GM18507 (cell line): ENCODE measurements around the gene RHOJ.

Source experiments
- DNase-seq: peaks from one replicate; pipeline ENCODE4 v3.0.0; 2011; ENCODE audit warnings: low read depth; ENCODE audit not compliant: insufficient read length; ENCODE audit errors: extremely low spot score
- FAIRE-seq: peaks from 2 replicates; lab custom pipeline; 2011; peaks lifted over from hg19 to GRCh38; lab: Jason Lieb, UNC

The RHOJ gene

GRCh38 chr14:63342371-63342770 is 138.1 kb downstream of the RHOJ start:
- FAIRE-seq, result no peak
- no peak for DNase-seq
